Adipose tissue (tissue), 3 donors: ENCODE data around the gene NBAS. TPM values are rescaled to one million over a fixed set of nuclear protein-coding genes. Genes with fewer than 3 reads are reported as not detected.
"Not testable (repeated sequence)": the region's sequence is repeated elsewhere in the genome, so short reads cannot be mapped to it uniquely, and the experiment has no call there.

Source experiments
- H3K27ac ChIP-seq: one replicate; pipeline ENCODE4 v1.5.1; 2013; ENCODE audit warnings: low read depth, low read length
- WGBS, 3 donors: extraction: QIAGEN DNeasy Blood & Tissue Kit; methylation state at CpG; one replicate each; pipeline ENCODE4 v1.1.7; 2013; 5-methylcytosine and 5-hydroxymethylcytosine counted together
- polyA plus RNA-seq, 3 donors: library from polyadenylated mRNA; stranded (reverse); fragments of 200-250 nt; gene quantifications; one replicate each; pipeline ENCODE4 v1.2.3, GENCODE V29; 2013
- donor health status: healthy with polysubstance abuse.
- donor health status: Bipolar disorder and iron deficiency.
- donor health status: healthy.

NBAS gene
- polyA plus RNA-seq, 3 donors = 12.7 to 19.8 (median 16.7) TPM

GRCh38 chr2:15544227-15544626 lies 16.9 kb downstream of the NBAS start:
- no peak overlapping the region for H3K27ac ChIP-seq
- 94 to 97% (median 95%) methylated on average over 2 of the region's 2 CpGs for WGBS, 3 donors

DNA sequence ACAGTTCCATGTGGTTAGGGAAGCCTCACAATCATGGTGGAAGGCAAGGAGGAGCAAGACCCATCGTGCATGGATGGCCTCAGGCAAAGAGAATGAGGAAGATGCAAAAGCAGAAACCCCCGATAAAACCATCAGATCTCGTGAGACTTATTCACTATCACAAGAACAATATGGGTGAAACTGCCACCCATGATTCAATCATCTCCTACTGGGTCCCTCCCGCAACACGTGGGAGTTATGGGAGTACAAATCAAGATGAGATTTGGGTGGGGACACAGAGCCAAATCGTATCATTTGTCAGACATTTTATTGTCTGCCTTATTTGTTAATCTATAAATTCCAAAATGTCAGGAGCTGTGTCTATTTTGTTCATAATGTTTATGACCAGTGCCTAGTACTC lies 17.6 kb downstream of the NBAS start:
- H3K27ac ChIP-seq = no peak overlapping the region
- 94 to 97% (median 96%) methylated on average over 6 of the region's 6 CpGs for WGBS, 3 donors

DNA sequence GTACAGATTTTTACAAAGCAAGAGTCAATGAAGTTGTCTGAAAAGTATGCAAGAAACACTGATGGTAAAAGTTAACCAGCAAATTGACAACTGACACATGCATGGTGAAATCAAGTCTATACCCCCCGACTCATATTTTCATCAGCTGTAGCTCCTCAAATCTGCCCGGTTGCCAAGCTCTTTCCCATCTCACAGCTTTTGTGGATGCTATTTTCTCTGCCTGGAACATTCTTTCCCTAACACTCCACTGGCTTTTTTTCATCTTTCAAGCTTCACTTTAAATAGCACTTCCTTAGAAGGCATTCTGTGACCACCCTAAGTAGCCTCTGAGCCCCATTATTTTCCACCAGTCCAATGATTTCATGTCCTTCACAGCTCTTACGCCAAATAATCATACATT lies 18.1 kb downstream of the NBAS start:
- no peak overlapping the region for H3K27ac ChIP-seq
- WGBS, 3 donors = 72 to 95% (median 93%) methylated on average over 3 of the region's 3 CpGs

DNA sequence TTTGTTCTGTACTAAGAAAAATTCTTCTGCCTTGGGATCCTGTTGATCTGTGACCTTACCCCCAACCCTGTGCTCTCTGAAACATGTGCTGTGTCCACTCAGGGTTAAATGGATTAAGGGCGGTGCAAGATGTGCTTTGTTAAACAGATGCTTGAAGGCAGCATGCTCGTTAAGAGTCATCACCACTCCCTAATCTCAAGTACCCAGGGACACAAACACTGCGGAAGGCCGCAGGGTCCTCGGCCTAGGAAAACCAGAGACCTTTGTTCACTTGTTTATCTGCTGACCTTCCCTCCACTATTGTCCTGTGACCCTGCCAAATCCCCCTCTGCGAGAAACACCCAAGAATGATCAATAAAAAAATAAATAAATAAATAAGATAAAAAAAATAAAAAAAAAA lies 18.9 kb downstream of the NBAS start:
- WGBS, 3 donors = 38 to 95% (median 78%) methylated on average over 1 to 4 of the region's 6 CpGs
- H3K27ac ChIP-seq = not testable (repeated sequence)

GRCh38 chr2:15540523-15540922 lies 20.6 kb downstream of the NBAS start:
- not testable (repeated sequence) for H3K27ac ChIP-seq
- WGBS, 3 donors = 85 to 89% (median 86%) methylated on average over 5 of the region's 5 CpGs

DNA sequence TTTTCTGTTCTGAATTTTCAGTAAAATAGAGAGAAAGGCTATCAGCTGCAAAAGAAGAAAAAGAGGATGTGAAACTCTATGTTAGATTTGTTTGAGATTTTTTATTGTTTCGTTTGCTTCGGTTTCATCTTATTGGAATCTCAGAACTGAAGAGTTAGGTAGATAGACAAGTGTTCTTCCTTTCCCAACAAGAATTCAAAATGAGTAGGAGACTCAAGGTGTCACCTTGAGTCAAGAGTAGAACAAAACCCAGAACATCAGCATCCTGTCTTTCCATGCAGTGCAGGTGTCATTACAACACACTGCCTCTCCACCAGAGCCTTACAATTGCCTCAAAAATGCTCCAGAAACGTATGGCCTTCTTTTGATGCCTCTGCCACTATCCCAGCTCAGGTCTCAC lies 21.1 kb downstream of the NBAS start:
- 83 to 94% (median 87%) methylated on average over 3 of the region's 3 CpGs for WGBS, 3 donors
- no peak overlapping the region for H3K27ac ChIP-seq

GRCh38 chr2:15538792-15539191 lies 22.3 kb downstream of the NBAS start:
- 83 to 86% (median 85%) methylated on average over 4 of the region's 4 CpGs for WGBS, 3 donors
- H3K27ac ChIP-seq = no peak overlapping the region

DNA sequence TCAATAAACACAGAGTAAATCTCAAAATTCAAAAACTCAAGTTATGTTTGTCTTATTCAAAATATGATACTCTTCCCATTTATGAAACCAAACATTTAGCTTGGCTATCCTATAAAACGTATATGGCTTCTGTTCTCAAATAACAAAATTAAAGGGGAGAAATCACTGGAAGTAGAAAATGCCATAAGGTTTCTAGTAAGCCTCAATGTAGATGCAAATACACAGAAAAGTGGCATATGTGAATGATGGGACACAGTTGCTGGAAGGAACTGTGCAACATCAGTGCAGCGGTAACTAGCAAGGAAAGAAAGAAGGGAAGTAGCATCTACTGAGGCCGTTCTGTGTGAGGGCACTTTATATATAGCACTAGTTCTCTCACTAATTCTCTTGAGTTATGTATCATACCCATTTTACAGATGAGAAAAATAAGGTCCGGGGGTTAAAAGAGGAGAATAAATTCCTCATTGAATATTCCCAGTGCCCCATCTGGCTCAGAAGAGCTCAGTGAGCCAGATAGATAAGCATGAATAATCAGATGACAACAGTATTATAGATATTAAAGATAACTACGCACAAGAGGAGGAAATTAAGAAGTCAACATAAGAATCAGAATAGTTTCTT lies 27.2 kb downstream of the NBAS start:
- no peak overlapping the region for H3K27ac ChIP-seq
- WGBS, 3 donors = 90 to 94% (median 92%) methylated on average over 5 of the region's 5 CpGs

DNA sequence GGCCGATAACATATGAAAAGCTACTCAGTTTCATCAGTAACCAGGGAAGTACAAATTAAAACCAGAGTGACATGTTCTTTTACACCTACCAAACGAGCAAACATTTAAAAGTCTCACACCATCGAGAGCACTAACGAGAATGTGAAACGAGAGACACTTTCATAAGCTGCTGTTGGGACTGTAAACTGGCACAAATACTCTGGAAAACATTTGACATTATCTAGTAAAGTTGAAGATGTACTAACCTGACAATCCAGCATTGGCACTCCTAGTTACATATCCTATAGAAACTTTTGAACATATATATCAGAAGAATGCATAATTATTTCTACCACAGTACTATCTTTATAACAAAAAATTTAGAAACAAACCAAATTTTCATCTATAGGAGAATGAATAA lies 28.1 kb downstream of the NBAS start:
- no peak overlapping the region for H3K27ac ChIP-seq
- WGBS, 3 donors = 91 to 94% (median 92%) methylated on average over 5 of the region's 5 CpGs

DNA sequence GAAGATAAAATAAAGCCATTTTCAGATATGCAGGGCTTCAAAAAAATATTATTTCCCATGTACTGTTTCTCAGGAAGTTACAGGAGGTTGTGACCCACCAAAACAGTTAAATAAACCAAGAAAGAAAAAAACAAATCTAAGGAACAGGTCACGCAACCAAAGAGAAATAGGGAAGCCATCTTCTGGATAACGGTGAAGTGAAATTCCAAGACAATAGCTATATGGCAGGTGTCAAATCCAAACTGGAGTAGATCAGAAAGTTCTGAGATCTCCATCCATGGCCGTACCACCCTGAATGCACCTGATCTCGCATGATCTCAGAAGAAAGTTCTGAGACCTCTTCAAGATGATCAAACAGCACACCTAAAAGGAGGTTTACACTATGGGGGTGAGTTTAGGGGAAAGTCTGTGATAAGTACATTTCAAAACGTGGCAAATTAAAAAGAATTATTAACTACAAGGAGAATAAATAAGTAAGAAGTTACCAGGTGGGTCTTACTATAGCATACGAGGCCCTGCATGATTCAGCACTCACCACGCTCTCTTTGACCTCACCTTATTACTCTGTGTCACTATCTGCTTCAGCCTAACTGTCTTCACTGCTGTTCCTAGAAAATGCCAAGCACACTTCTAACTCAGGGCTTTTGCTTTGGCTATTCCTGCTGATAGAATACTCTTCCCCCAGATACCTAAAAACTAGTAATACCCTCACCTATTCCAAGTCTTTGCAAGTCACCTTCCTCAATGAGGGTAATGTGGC lies 29.9 kb downstream of the NBAS start:
- 93 to 96% (median 95%) methylated on average over 7 of the region's 7 CpGs for WGBS, 3 donors
- no peak overlapping the region for H3K27ac ChIP-seq

DNA sequence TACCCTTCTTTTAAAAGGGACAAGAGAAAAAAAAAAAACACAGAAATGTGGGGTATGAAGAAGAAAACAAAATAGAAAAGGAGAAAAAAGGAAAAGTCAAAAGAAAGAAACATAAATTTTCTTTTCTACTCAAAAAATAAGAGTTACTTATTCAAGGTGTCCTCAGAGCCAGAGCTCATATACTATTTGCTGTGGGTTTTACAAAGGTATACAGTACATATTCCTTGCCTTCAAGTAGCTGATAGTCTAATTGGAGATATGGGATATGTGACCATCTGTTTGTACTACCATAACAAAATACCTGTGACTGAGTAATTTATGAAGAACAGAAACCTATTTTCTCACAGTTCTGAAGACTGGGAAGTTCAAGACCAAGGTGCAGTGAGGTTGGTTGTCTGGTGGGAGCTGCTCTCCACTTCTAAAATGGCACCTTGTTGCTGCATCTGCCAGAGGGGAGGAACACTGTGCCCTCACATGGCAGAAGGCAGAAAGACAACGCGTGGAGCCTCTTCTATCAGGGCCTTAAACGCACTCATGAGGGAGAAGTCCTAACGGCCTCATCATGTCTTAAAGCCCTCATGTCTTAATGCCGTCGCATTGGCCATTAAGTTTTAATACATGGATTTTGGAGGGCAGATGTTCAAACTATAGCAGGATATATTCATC lies 33.9 kb downstream of the NBAS start:
- WGBS, 3 donors = 89 to 96% (median 93%) methylated on average over 6 of the region's 6 CpGs
- no peak overlapping the region for H3K27ac ChIP-seq

- 59 to 75% (median 71%) methylated on average over 2 of the region's 2 CpGs for WGBS, 3 donors
- H3K27ac ChIP-seq = no peak overlapping the region
Observed at GRCh38 chr2:15521641-15522181, 39.4 kb downstream of the NBAS start.

DNA sequence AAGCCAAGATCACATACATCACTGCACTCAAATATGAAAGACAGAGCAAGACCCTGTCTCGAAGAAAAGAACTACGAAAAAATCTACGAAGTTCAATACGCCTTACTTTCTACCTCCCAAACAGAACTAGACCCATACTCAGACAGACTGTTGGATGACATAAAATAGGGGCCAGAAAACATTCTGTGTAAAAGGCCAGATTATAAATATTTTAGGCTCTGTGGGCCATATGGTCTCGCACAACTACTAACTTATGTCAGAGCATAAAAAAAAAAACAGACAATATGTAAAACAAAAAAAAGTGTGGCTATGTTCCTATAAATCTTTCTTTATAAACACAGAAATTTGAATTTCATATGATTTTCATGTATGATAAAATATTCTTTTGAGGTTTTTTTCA lies 40.8 kb downstream of the NBAS start:
- no peak overlapping the region for H3K27ac ChIP-seq
- 97 to 99% (median 99%) methylated on average over 5 of the region's 5 CpGs for WGBS, 3 donors

DNA sequence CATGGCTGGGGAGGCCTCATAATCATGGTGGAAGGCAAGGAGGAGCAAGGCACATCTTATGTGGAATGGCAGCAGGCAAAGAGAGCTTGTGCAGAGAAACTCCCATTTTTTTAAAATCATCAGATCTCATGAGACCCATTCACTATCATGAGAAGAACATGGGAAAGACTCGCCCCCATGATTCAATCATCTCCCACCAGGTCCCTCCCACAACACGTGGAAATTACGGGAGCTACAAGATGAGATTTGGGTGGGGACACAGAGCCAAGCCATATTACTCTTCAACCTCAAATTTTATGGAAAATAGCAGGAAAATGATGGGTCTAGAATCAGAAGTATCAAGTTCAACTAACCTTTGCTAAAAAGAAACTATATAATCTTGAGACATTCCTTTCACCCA lies 42.4 kb downstream of the NBAS start:
- WGBS, 3 donors = 91 to 97% (median 97%) methylated on average over 3 of the region's 3 CpGs

DNA sequence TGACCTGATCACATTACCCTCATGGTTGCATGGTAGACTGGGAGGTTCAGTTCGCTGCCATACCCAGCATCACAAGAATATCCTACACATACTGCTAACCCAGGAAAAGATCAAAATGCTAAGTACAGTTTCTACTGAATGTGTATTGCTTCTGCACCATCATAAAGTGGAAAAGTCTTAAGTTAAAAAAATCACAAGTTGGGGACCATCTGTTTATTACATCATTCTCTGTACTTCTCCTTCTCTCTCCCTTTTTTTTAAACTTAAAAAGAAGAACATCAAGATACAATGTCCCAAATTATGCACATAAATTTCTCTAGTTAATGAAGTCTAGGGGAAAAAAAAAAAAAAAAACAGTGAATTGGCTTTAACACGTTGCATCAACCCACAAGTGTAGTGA lies 43.3 kb downstream of the NBAS start:
- whole genome bisulfite sequencing, 3 donors = 73 to 93% (median 75%) methylated on average over 2 of the region's 2 CpGs
- no peak overlapping the region for H3K27ac ChIP-seq

More for the DNA sequence above, 42.4 kb downstream of the NBAS start:
- not testable (repeated sequence) for H3K27ac ChIP-seq

- WGBS, 3 donors = 76 to 94% (median 92%) methylated on average over 1 of the region's 1 CpG
- H3K27ac ChIP-seq = no peak overlapping the region
Observed at GRCh38 chr2:15511686-15512085, 49.4 kb downstream of the NBAS start.

DNA sequence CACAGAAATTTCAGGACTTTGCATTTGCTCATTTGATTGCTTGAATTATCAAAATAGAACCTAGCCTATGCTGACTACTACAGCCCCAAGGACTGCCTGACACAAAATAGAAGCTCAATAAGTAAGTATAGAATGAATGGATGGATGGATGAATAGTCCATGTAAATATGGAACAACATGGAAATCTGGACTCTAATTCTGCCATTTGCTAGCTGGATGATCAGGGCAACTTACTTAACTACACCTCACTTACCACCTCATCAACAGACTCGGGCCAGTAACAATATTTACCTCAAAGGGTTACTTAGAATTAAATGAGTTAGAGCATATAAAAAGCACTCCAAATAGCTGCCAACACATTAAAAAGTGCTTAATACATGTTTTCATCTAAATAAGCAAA lies 50.6 kb downstream of the NBAS start:
- 94 to 100% (median 96%) methylated on average over 1 of the region's 1 CpG for WGBS, 3 donors
- no peak overlapping the region for H3K27ac ChIP-seq

DNA sequence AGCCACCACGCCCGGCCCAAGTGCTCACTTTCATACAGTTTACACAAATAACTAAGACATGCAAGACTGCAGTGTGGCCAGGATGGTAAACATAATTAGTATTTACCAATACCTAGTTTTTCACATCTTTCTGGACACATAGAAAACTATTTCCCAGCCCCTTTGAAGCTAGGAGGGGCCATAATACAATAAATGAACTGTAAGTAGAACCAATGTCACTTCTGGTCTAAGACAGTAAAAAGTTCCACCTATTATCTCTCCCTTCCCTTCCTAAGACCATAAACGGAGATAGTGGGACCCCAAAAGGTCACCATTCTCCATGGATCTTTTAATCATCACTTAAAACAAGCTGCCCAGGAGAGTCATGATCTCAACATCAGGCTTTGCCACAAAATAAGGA lies 51.0 kb downstream of the NBAS start:
- WGBS, 3 donors = 95 to 97% (median 95%) methylated on average over 3 of the region's 3 CpGs
- no peak overlapping the region for H3K27ac ChIP-seq

DNA sequence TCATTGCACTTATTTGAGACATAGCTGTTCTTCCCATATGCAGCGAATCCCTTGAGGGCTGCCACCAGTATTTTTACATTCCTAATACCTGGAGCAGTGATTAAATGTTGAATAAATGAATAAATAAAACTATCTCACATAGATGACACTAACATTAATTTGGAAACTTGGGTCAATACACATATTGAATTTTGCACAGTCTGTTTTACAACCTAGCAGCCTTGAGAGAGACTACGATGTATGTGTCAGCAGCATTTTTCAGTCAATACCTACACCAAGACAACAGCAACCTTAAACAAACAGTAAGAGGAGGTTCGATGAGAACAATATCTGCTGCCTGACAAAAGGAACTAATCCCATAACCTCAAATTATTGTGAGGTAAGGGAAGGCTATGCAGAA lies 53.4 kb downstream of the NBAS start:
- whole genome bisulfite sequencing, 3 donors = 73 to 96% (median 93%) methylated on average over 3 of the region's 3 CpGs

More for the DNA sequence above, 53.4 kb downstream of the NBAS start:
- no peak overlapping the region for H3K27ac ChIP-seq
